ENCODE results near the gene MYL6. TPM values are rescaled to one million over a fixed set of nuclear protein-coding genes. Genes with fewer than 3 reads are reported as not detected.

Gene MYL6
- polyA plus RNA-seq, 1 of the 3 experiments (the other 2 are of a cell fraction): 4,697 TPM

DNA sequence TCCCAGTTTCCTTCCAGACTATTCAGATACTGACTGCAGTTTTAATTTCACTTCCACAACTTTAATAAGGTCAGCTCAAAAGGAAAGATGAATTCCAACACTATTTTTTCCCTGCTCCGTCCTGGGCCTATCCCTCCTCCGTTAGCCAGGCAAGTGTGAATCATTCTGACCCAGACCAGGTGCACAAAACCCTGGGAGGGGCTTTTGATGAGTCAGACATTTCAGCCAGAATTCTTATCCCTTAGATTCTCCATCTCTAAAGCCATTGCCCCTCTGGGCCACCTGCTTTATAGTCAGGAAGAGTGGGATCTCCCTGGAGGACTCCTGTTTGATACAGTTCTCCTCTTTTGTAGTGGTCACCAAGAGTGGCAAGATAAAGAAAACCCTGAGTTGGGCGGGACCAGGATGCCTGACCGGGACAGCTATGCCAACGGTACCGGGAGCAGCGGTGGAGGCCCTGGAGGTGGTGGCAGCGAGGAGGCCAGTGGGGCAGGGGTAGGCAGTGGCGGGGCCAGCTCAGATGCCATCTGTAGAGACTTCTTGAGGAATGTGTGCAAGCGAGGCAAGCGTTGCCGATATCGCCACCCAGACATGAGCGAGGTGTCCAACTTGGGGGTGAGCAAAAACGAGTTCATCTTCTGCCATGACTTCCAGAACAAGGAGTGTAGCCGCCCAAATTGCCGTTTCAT lies 37.9 kb upstream of the MYL6 start:
- no peaks in the 10 kb centered on the region for H3K27me3 ChIP-seq (ENCODE audit: insufficient read depth)
- peaks cover 3% of the 10 kb centered on the region; the same call in 1 of the 2 replicates for H4K20me1 ChIP-seq (ENCODE audit: insufficient read depth)
- H3K4me2 ChIP-seq: 0 out of 2 replicates have a peak overlapping the region, but pooled peaks have one; percentile 93
- H3K36me3 ChIP-seq (replicated peaks in 1 of 2; ENCODE audit: control insufficient read depth in 1 of 2, insufficient read depth in 2 of 2, low read length in 1 of 2): peaks cover 11 to 25% of the 10 kb centered on the region in 2 experiments
- WGBS (ENCODE audit: low lambda C conversion rate): 96% methylated on average over 17 of the region's 17 CpGs
- CTCF ChIA-PET: interaction anchor here (0.6 to 16.0 kb wide), 18 partner anchors 8 to 138 kb away, joined by 3 to 272 read pairs (median 5); partner anchors contain the start of genes ANKRD52, ESYT1, MYL6 and MYL6B
- no peak overlapping the region for H2AFZ ChIP-seq (ENCODE audit: low read depth)
- no peaks in the 10 kb centered on the region for H3K9me3 ChIP-seq
- no peak for DNase-seq
- peak overlapping the region in 1 of 2 experiments; percentile 42; a peak in 1 of 4 replicates for H3K27ac ChIP-seq (ENCODE audit: low read depth in 2 of 2, low read length in 1 of 2)
- TF ChIP-seq RAD21 (IDR thresholded peaks at IDR 0.05; ENCODE audit: low read length) (no peak), FOSL2 (IDR thresholded peaks at IDR 0.05; ENCODE audit: borderline replicate concordance, low read depth) (peak; percentile 21; the same call in 1 of the 2 replicates), YY1 (IDR thresholded peaks at IDR 0.05; ENCODE audit: low read depth) (no peak), GATA2 (CRISPR knock-in tag; IDR thresholded peaks at IDR 0.05) (no peak), FOXM1 (IDR thresholded peaks at IDR 0.05; ENCODE audit: low read depth) (no peak), JUND (IDR thresholded peaks at IDR 0.05) (no peak)
- POLR2A ChIA-PET: interaction anchor here (1.0 to 1.5 kb wide), 4 partner anchors 8 to 70 kb away, joined by 3 to 5 read pairs (median 4); partner anchors contain the start of gene ESYT1
- peaks cover 62% of the 10 kb centered on the region for H3K79me2 ChIP-seq (ENCODE audit: insufficient read depth)
- H3K9me2 ChIP-seq: no peaks in the 10 kb centered on the region
- H3K9ac ChIP-seq: no peak overlapping the region
- H3F3A ChIP-seq (replicated peaks; ENCODE audit: insufficient read depth): peaks cover 31% of the 10 kb centered on the region
- peaks cover 16 to 19% of the 10 kb centered on the region in 2 experiments; a peak in 3 of 4 replicates for H3K4me1 ChIP-seq (ENCODE audit: control insufficient read depth in 1 of 2, insufficient read depth in 2 of 2, low read depth in 1 of 2, low read length in 1 of 2)
- H3K4me3 ChIP-seq (ENCODE audit: low read depth in 2 of 2, low read length in 1 of 2): no peak overlapping the region

- POLR2A ChIA-PET: interaction anchor here (0.6 kb wide), 1 partner anchor 26 kb away, joined by 3 read pairs; no protein-coding TSS in a partner anchor
- H3K27ac ChIP-seq (ENCODE audit: low read depth in 2 of 2, low read length in 1 of 2): no peak overlapping the region
- peaks cover 65% of the 10 kb centered on the region for H3K79me2 ChIP-seq (ENCODE audit: insufficient read depth)
- H3K4me2 ChIP-seq: no peak overlapping the region
- H4K20me1 ChIP-seq (ENCODE audit: insufficient read depth): peaks cover 3% of the 10 kb centered on the region; the same call in 1 of the 2 replicates
- 97% methylated on average over 10 of the region's 11 CpGs for WGBS (ENCODE audit: low lambda C conversion rate)
- H3K9ac ChIP-seq: no peak overlapping the region
- TF ChIP-seq GABPA (IDR thresholded peaks at IDR 0.05; ENCODE audit: low read depth) (no peak), RAD21 (IDR thresholded peaks at IDR 0.05; ENCODE audit: low read length) (no peak), TAF1 (IDR thresholded peaks at IDR 0.05; ENCODE audit: borderline replicate concordance, low read depth, low read length) (no peak), RXRA (IDR thresholded peaks at IDR 0.05; ENCODE audit: borderline replicate concordance, low read depth) (no peak), MXI1 (IDR thresholded peaks at IDR 0.05; ENCODE audit: low read depth, low read length) (no peak), NFIC (IDR thresholded peaks at IDR 0.05; ENCODE audit: borderline replicate concordance) (no peak), IRF3 (IDR thresholded peaks at IDR 0.05; ENCODE audit: low read depth, low read length) (no peak), TEAD4 (IDR thresholded peaks at IDR 0.05; ENCODE audit: borderline replicate concordance, insufficient read depth) (no peak), EP300 (IDR thresholded peaks at IDR 0.05; ENCODE audit: borderline replicate concordance in 1 of 2, low read depth in 1 of 2, low read length in 1 of 2) (no peak), JUND (IDR thresholded peaks at IDR 0.05) (no peak), FOXM1 (IDR thresholded peaks at IDR 0.05; ENCODE audit: low read depth) (no peak), ZBTB33 (IDR thresholded peaks at IDR 0.05; ENCODE audit: borderline replicate concordance, low read depth) (no peak), FOXJ3 (CRISPR knock-in tag; IDR thresholded peaks at IDR 0.05) (no peak), NRF1 (IDR thresholded peaks at IDR 0.05; ENCODE audit: low read depth, low read length) (no peak), RFX5 (IDR thresholded peaks at IDR 0.05; ENCODE audit: low read length) (no peak), RCOR1 (IDR thresholded peaks at IDR 0.05; ENCODE audit: low read length) (no peak)
- peaks cover 14 to 25% of the 10 kb centered on the region in 2 experiments for H3K36me3 ChIP-seq (replicated peaks in 1 of 2; ENCODE audit: control insufficient read depth in 1 of 2, insufficient read depth in 2 of 2, low read length in 1 of 2)
- CTCF ChIA-PET: interaction anchor here (0.6 to 16.0 kb wide), 4 partner anchors 30 to 1012 kb away, joined by 3 to 272 read pairs (median 3); partner anchors contain the start of gene SMARCC2
- no peaks in the 10 kb centered on the region for H3K9me2 ChIP-seq
- peaks cover 13 to 19% of the 10 kb centered on the region in 2 experiments for H3K4me1 ChIP-seq (ENCODE audit: control insufficient read depth in 1 of 2, insufficient read depth in 2 of 2, low read depth in 1 of 2, low read length in 1 of 2)
- no peak overlapping the region for H2AFZ ChIP-seq (ENCODE audit: low read depth)
- no peaks in the 10 kb centered on the region for H3K27me3 ChIP-seq (ENCODE audit: insufficient read depth)
- no peak overlapping the region for H3K4me3 ChIP-seq (ENCODE audit: low read depth in 2 of 2, low read length in 1 of 2)
- peaks cover 39% of the 10 kb centered on the region for H3F3A ChIP-seq (replicated peaks; ENCODE audit: insufficient read depth)
- H3K9me3 ChIP-seq: no peaks in the 10 kb centered on the region
- DNase-seq: no peak
Measured at GRCh38 chr12:56121204-56121870, 36.8 kb upstream of the MYL6 start.

Measured in SK-N-SH (cell line).